ENCODE measurements around the gene ZYG11B.
A peak's percentile ranks its signal among the peaks of the same experiment; 100 is the strongest.
"Not testable (repeated sequence)": the region's sequence is repeated elsewhere in the genome, so short reads cannot be mapped to it uniquely, and the experiment has no call there.

ZYG11B gene

GRCh38 chr1:52759908-52760307 lies 33.7 kb downstream of the ZYG11B start:
- DNase-seq = no peak

DNA sequence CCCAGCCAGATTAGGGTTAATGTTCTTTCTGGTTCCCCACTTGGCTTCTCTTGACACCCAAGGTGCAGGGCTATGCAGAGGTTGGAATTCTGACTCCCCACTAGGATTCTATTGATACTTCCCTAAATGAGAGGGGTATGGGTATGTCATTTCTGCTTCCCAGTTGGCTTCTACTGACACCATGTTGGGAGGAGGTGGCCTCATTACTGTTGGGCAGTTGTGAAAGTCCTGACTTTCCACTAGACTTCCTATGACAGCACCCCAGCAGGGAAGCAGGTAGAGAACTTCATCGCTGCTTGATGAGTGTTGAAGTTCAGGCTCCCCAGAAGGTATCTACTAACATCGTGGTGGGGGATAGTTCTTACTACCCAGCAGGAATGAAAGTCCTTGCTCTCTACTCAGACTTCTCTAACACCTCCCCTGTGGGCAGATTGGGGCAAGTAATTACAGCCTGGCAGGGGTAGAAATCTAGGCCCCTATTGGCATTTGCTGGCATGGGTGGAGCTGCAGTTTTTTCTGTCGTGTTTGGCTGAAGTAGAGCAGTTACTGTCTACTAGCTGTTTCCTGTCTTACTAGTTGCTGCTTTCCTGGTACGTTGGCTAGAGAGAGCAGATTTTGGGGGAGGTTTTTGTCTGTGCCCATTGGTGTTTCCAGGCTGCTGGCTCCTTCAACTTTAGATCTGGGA lies 41.5 kb downstream of the ZYG11B start:
- DNase-seq = no peak

DNA sequence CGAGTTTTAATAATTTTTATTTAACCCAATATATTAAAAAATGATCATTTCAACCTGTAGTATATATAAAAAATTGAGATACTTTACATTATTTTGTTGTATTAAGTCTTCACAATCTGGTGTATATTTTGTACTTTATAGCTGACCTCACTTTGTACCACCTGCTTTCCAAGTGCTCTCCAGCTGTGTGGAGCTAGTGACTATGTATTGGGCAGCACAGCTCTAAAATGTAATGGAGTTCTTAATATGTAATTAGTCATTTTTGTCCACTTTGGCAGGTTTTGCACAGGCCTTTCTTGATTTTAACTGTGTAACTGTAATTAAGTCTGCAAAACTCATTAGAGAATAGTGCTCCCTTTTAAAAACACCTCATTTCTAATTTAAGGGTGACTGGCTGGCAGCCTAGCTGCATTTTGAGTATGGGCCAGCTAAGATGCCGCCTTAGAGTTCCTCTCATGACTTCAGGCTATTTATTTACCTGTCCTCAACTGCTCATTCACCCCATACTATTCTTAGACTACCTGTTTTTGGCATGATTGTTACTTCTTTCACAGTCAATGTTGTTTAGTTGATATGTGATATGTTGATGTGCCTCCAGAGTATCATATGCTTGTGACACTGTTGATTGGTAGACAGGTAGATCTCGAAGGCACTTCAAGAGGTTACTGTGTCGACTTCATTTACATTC lies 43.2 kb downstream of the ZYG11B start:
- DNase-seq = no peak

- DNase-seq = no peak
These were observed 45.1 kb downstream of the ZYG11B start for GRCh38 chr1:52771384-52771783.

DNA sequence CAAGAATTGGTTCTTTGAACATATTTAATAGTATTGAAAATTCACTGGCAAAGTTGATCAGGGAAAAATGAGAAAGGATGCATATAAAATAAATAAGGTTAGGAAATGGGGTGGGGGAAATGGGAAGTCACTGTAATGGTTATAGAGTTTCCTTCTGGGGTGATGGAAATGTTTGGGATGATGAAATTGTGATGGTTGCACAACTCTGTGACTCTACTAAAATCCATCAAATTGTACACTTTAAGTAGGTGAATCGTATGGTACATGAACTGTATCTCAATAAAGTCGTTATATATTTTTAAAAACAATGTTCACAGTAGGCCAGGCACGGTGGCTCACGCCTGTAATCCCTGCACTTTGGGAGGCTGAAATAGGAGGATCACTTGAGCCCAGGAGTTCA lies 59.9 kb downstream of the ZYG11B start:
- DNase-seq = no peak

- not testable (repeated sequence) for DNase-seq
These were observed 64.2 kb downstream of the ZYG11B start for GRCh38 chr1:52790429-52790828.

GRCh38 chr1:52792036-52792435 lies 65.8 kb downstream of the ZYG11B start:
- DNase-seq = no peak

DNA sequence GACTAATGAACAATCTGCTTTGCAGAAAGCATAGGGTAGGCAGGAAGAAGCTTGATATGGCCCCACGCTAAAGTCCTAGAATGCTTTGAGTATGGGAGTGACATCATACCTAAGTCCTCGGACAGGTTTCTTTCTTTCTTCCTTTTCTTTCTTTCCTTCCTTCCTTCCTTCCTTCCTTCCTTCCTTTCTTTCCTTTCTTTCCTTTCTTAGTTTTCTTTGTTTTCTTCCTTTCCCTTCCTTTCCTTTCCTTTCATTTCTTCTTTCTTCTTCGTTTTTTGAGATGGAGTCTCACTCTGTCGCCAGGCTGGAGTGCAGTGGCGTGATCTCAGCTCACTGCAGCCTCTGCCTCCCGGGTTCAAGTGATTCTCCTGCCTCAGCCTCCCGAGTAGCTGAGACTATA lies 67.5 kb downstream of the ZYG11B start:
- not testable (repeated sequence) for DNase-seq

GRCh38 chr1:52795464-52795863 lies 69.2 kb downstream of the ZYG11B start:
- DNase-seq = no peak

DNA sequence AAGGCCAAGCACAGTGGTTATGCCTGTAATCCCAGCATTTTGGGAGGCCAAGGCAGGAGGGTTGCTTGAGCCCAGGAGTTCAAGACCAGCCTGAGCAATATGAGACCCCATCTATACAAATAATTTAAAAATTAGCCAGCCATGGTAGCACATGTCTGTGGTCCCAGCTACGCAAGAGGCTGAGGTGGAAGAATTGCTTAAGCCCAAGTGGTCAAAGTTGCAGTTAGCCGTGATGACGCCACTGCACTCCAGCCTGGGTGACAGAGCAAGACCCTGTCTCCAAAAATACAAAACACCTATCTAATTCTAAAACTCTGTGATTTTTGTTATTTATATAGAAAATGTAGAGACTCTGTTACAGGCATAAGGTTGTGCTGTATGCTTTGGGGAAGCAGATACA lies 72.1 kb downstream of the ZYG11B start:
- DNase-seq = no peak

DNA sequence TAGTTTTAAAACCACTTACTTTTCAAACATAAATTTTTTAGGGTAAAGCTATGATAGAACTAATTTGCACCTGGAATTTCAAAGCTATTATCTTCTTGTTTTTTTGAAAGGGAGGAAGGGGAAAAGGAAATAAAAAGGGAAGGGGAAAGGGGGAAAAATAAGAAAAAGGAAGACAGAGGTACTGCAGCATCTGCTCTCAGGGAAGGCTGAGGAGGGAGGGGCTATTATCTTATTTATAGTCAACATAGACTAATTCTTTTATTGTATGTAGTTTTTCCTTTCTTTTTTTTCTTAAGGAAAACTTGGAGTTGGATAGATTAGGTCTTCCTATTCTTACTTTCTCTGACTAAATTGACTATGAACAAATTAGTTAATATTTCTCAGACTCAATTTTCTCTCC lies 74.8 kb downstream of the ZYG11B start:
- DNase-seq = no peak

DNA sequence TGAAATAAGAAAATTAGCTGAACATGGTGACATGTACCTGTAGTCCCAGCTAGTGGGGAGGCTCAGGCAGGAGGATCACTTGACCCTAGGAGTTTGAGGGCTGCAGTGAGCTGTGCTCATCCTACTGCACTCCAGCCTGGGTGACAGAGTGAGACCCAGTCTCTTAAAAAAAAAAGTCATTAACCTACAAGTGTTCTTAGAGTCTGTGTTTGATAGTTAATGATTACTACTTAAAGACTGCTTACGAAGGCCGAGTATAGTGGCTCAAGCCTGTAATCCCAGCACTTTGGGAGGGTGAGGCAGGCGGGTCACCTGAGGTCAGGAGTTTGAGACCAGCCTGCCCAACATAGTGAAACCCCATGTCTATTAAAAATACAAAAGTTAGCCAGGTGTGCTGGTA lies 77.8 kb downstream of the ZYG11B start:
- not testable (repeated sequence) for DNase-seq

GRCh38 chr1:52814465-52814864 lies 88.2 kb downstream of the ZYG11B start:
- no peak for DNase-seq

DNA sequence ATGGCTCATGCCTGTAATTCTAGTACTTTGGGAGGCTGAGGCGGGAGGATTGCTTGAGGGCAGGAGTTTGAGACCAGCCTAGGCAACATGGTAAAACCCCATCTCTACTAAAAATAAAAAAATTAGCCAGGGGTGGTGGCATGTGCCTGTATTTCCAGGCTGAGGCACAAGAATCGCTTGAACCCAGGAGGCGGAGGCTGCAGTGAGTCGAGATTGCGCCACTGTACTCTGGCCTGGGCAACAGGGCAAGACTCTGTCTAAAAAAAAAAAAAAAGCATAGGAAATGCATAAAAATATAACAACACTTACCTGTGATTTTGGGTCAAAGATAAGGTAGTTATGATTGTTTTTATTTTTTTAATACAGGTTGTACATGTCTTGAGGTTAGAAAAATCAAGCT lies 94.6 kb downstream of the ZYG11B start:
- DNase-seq = not testable (repeated sequence)

GRCh38 chr1:52825868-52826267 lies 99.6 kb downstream of the ZYG11B start:
- DNase-seq = peak in 1 of 2 experiments; percentile 30

- no peak for DNase-seq
These were observed 108.5 kb downstream of the ZYG11B start for GRCh38 chr1:52834798-52835197.

DNA sequence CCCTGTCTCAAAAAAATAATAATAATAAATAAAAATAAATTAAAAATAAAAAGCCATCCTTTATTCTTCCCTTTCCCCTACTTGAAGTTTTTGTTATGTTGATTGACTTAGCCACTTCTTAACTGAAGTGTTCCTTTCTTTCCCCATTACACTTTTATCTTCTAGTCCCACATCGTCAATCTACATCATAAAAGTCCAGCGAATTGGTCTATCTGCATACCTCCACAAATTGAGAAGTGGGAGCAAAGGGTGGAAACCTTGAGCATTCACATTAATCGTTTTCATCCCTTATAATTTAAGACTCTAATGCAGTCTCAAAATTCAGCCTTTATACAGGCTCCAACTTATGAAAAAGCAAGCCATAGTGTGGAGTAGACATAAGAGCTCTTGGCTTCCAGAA lies 109.8 kb downstream of the ZYG11B start:
- DNase-seq = no peak

GRCh38 chr1:52839175-52839574 lies 112.9 kb downstream of the ZYG11B start:
- not testable (repeated sequence) for DNase-seq

DNA sequence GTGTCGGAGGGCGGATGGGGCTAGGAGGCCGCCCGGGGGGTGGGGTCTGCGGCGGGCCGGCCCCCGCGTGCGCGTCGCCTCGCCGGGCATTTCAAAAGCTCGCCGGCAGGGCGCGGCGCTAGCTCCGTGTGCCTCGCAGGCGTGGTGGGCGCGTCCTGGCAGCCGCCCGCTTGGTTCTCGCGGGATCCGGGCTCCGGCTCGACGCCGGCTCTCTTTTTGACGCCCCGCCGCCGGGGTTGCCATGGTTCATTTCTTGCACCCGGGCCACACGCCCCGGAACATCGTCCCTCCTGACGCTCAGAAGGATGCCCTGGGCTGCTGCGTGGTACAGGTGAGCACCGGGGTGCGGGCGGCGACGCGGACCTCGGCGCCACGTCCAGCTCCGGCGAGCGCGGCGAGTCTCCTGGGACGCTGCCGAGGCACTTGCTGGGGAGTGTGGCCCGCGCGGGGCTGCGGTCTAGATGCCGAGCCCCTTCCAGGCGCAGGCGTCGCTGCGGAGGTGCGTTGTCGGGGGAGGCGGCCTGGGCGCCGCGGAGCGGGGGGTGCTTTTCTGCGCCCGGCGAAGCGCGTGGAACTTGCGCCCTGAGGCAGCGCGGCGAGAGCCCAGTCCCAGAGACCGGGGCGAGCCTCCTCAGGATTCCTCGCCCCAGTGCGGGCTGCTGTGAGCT lies 116.5 kb downstream of the ZYG11B start, which contains the start of gene ZYG11A:
Gene ZYG11A, plus strand, starts transcription at position 118 of the 668 bp plus-strand sequence. Its CDS starts 124 bp downstream, at position 242.
- peak; percentile 42 to 77 for DNase-seq

- not testable (repeated sequence) for DNase-seq
These were observed 118.9 kb downstream of the ZYG11B start for GRCh38 chr1:52845119-52845518.

DNA sequence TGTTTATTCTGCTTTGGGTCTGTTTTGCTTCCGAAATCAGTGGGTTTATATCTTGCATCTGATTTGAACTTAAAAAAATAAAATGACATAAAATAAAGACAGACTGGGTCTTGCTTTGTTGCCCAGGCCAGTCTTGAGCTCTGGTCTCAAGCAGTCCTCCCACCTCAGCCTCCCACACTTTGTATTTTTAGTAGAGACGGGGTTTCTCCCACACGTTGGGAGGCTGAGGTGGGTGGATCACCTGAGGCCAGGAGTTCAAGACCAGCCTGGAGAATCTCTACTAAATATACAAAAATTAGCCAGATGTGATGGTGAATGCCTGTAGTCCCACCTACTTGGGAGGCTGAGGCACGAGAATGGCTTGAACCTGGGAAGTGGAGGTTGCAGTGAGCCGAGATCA lies 122.2 kb downstream of the ZYG11B start:
- DNase-seq = no peak

DNA sequence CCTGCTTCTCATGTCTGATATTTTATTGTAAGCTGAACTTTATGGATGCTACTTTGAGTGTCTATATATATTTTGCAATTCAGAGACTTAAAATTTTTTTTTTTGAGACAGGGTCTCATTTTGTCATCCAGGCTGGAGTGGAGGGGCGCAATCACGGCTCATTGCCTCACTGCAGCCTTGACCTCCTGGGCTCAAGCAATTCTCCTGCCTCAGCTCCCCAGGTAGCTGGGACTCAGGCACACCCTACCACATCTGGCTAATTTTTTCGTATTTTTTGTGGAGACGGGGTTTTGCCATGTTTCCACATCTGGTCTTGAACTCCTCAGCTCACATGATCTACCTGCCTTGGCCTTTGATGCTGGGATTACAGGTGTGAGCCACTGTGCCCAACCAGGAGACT lies 124.7 kb downstream of the ZYG11B start:
- DNase-seq = no peak

DNA sequence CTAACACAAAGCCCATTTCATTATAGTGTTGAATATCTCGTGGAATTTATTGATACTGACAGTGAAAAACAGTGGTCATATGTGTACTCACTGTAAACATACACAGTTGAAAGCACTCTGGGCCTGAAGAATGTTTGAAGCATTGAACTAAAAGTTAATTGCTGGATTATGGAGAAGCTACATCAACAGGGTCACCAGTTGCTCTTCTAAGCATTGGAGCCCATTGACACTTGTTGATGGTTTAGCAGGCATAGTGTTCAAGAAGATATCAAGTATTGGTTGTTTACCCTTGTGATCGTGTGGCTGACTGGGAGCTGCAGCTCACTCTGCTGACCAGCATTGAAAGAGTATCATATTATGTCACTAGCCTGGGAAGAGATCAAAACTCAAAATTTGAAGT lies 126.6 kb downstream of the ZYG11B start:
- DNase-seq = no peak

- no peak for DNase-seq
These were observed 129.3 kb downstream of the ZYG11B start for GRCh38 chr1:52855584-52855983.

Data from SW 1271 (cell line).